WTC11 (cell line): Measurements from ENCODE around the gene NAXD. TPM values are rescaled to one million over a fixed set of nuclear protein-coding genes. Genes with fewer than 3 reads are reported as not detected.
A peak's percentile ranks its signal among the peaks of the same experiment; 100 is the strongest.

Experiments
- ATAC-seq: fragments of 200-7000 bp; cut with Tn5 transposase; 2 replicates; pipeline ENCODE4 v1.10.0; 2021; ENCODE audit warnings: mild to moderate bottlenecking, moderate library complexity
- CTCF ChIA-PET: fragments of 300-600 bp; sonication (Branson Sonifier 250); formaldehyde crosslinking; loops from one replicate; lab custom pipeline; 2021; ENCODE audit warnings: antibody characterized with exemption; lab: Charles Lee
- POLR2A ChIA-PET: fragments of 350-600 bp; sonication (Branson Sonifier 250); formaldehyde crosslinking; loops from one replicate; lab custom pipeline; 2021; ENCODE audit warnings: antibody characterized with exemption; lab: Charles Lee
- DNase-seq: peaks from one replicate; pipeline ENCODE4 v3.0.0; 2021; ENCODE audit warnings: low spot score
- H3K27ac Mint-ChIP-seq: 2 replicates; pipeline ENCODE4 v1.8.0; 2021; ENCODE audit warnings: mixed read lengths
- H3K27me3 Mint-ChIP-seq: 2 replicates; pipeline ENCODE4 v1.8.0; 2021; ENCODE audit warnings: low read depth, mild to moderate bottlenecking, moderate library complexity, mixed read lengths
- H3K36me3 Mint-ChIP-seq: 2 replicates; pipeline ENCODE4 v1.8.0; 2021; ENCODE audit warnings: mixed read lengths
- H3K4me1 Mint-ChIP-seq: 2 replicates; pipeline ENCODE4 v1.8.0; 2022; ENCODE audit warnings: mixed read lengths
- H3K4me3 Mint-ChIP-seq: 2 replicates; pipeline ENCODE4 v1.8.0; 2021; ENCODE audit warnings: mild to moderate bottlenecking, moderate library complexity, mixed read lengths
- H3K9me3 Mint-ChIP-seq: 2 replicates; pipeline ENCODE4 v1.8.0; 2021; ENCODE audit warnings: mixed read lengths
- ATF3 ChIP-seq: sonication (generic); formaldehyde crosslinking; conservative IDR thresholded peaks from 2 replicates; pipeline ENCODE4 v1.8.1; 2022; ENCODE audit warnings: mild to moderate bottlenecking, missing genetic modification reagents
- CBFB ChIP-seq: sonication (generic); formaldehyde crosslinking; IDR thresholded peaks from 2 replicates; pipeline ENCODE4 v1.8.1; 2022; ENCODE audit warnings: mild to moderate bottlenecking, low read depth, missing genetic modification reagents
- E2F1 ChIP-seq: sonication (generic); formaldehyde crosslinking; IDR thresholded peaks from 2 replicates; pipeline ENCODE4 v1.8.0; 2022; ENCODE audit warnings: mild to moderate bottlenecking, missing genetic modification reagents
- ETV6 ChIP-seq: sonication (generic); formaldehyde crosslinking; IDR thresholded peaks from 2 replicates; pipeline ENCODE4 v1.8.1; 2022; ENCODE audit warnings: mild to moderate bottlenecking, missing genetic modification reagents
- FOXJ3 ChIP-seq: sonication (generic); formaldehyde crosslinking; IDR thresholded peaks from 2 replicates; pipeline ENCODE4 v1.9.0; 2021; ENCODE audit warnings: missing genetic modification reagents, mild to moderate bottlenecking, borderline replicate concordance
- FOXP1 ChIP-seq: sonication (generic); formaldehyde crosslinking; IDR thresholded peaks from 2 replicates; pipeline ENCODE4 v1.8.0; 2022; ENCODE audit warnings: missing genetic modification reagents, mild to moderate bottlenecking, moderate library complexity, borderline replicate concordance
- GTF2I ChIP-seq: fragments of 250-450 bp; sonication (Bioruptor Pico); conservative IDR thresholded peaks from 2 replicates; pipeline ENCODE4 v1.4.0; 2021; ENCODE audit warnings: mild to moderate bottlenecking
- JAZF1 ChIP-seq: fragments of 250-450 bp; sonication (Bioruptor Pico); IDR thresholded peaks from 2 replicates; pipeline ENCODE4 v1.9.0; 2021; ENCODE audit warnings: moderate library complexity, mild to moderate bottlenecking, inconsistent platforms
- MYBL2 ChIP-seq: sonication (generic); formaldehyde crosslinking; IDR thresholded peaks from 2 replicates; pipeline ENCODE4 v1.8.1; 2023; ENCODE audit warnings: mild to moderate bottlenecking, moderate library complexity, missing genetic modification reagents
- NFYB ChIP-seq: sonication (generic); formaldehyde crosslinking; conservative IDR thresholded peaks from 2 replicates; pipeline ENCODE4 v1.8.0; 2022; ENCODE audit warnings: low read depth, missing genetic modification reagents
- NR2C2 ChIP-seq: sonication (generic); formaldehyde crosslinking; IDR thresholded peaks from 2 replicates; pipeline ENCODE4 v1.8.0; 2022; ENCODE audit warnings: mild to moderate bottlenecking, missing genetic modification reagents
- RELA ChIP-seq: sonication (generic); formaldehyde crosslinking; IDR thresholded peaks from 2 replicates; pipeline ENCODE4 v1.8.1; 2022; ENCODE audit warnings: missing genetic modification reagents, mild to moderate bottlenecking, borderline replicate concordance
- RORB ChIP-seq: fragments of 250-450 bp; sonication (Bioruptor Pico); IDR thresholded peaks from 2 replicates; pipeline ENCODE4 v1.9.0; 2021; ENCODE audit warnings: mild to moderate bottlenecking
- SOX15 ChIP-seq: fragments of 250-450 bp; sonication (Bioruptor Pico); IDR thresholded peaks from 2 replicates; pipeline ENCODE4 v1.9.0; 2021; ENCODE audit warnings: mild to moderate bottlenecking
- TCF7 ChIP-seq: sonication (generic); formaldehyde crosslinking; IDR thresholded peaks from 2 replicates; pipeline ENCODE4 v1.8.0; 2022; ENCODE audit warnings: mild to moderate bottlenecking, low read depth, missing genetic modification reagents, moderate library complexity
- TP53 ChIP-seq: sonication (generic); formaldehyde crosslinking; IDR thresholded peaks from 2 replicates; pipeline ENCODE4 v1.8.1; 2023; ENCODE audit warnings: mild to moderate bottlenecking, missing genetic modification reagents
- USF1 ChIP-seq: sonication (generic); formaldehyde crosslinking; IDR thresholded peaks from 2 replicates; pipeline ENCODE4 v1.8.0; 2022; ENCODE audit warnings: mild to moderate bottlenecking, missing genetic modification reagents
- ZNF138 ChIP-seq: sonication (generic); formaldehyde crosslinking; conservative IDR thresholded peaks from 2 replicates; pipeline ENCODE4 v1.8.1; 2022; ENCODE audit warnings: mild to moderate bottlenecking, moderate library complexity, missing genetic modification reagents
- ZNF263 ChIP-seq: sonication (generic); formaldehyde crosslinking; IDR thresholded peaks from 2 replicates; pipeline ENCODE4 v1.8.1; 2022; ENCODE audit warnings: low read depth, mild to moderate bottlenecking, moderate library complexity, missing genetic modification reagents
- ZNF416 ChIP-seq: fragments of 250-450 bp; sonication (Bioruptor Pico); IDR thresholded peaks from 2 replicates; pipeline ENCODE4 v1.9.0; 2021; ENCODE audit warnings: mild to moderate bottlenecking, inconsistent platforms
- ZNF671 ChIP-seq: fragments of 250-450 bp; sonication (Bioruptor Pico); IDR thresholded peaks from 2 replicates; pipeline ENCODE4 v1.8.0; 2021; ENCODE audit warnings: mild to moderate bottlenecking
- total RNA-seq: library from RNA; stranded (reverse); gene quantifications from 3 replicates; pipeline ENCODE4 v1.2.3, GENCODE V29; 2021
- TF ChIP-seq, protein P1 (sequence below): fragments of 250-450 bp; sonication (Bioruptor Pico); IDR thresholded peaks from 2 replicates; pipeline ENCODE4 v1.9.0; 2021; ENCODE audit warnings: moderate library complexity, mild to moderate bottlenecking, inconsistent platforms, borderline replicate concordance
- TF ChIP-seq, protein P2 (sequence below): sonication (generic); formaldehyde crosslinking; IDR thresholded peaks from 2 replicates; pipeline ENCODE4 v1.8.1; 2023; ENCODE audit warnings: mild to moderate bottlenecking, missing genetic modification reagents

NAXD gene
- total RNA-seq, 1 experiment from 2014 or later, result 29.3 TPM

GRCh38 chr13:110651271-110651670, 35.9 kb downstream of the NAXD start:
- Mint-ChIP-seq H3K36me3 (peaks cover 11% of the 10 kb centered on the region), H3K27ac (peak overlapping the region; percentile 80), H3K4me3 (no peak overlapping the region), H3K27me3 (no peaks in the 10 kb centered on the region), H3K4me1 (no peaks in the 10 kb centered on the region), H3K9me3 (peaks cover 2% of the 10 kb centered on the region; the same call in 1 of the 2 replicates)
- CTCF ChIA-PET, result no interaction called here
- POLR2A ChIA-PET, result no interaction called here
- TF ChIP-seq ZNF671 (CRISPR knock-in tag), result no peak
- TF ChIP-seq, protein P1, sequence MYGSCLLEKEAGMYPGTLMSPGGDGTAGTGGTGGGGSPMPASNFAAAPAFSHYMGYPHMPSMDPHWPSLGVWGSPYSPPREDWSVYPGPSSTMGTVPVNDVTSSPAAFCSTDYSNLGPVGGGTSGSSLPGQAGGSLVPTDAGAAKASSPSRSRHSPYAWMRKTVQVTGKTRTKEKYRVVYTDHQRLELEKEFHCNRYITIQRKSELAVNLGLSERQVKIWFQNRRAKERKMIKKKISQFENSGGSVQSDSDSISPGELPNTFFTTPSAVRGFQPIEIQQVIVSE, result no peak
- TF ChIP-seq ZNF416 (CRISPR knock-in tag), result no peak
- TF ChIP-seq FOXJ3 (CRISPR knock-in tag), result no peak
- no peak for TF ChIP-seq E2F1
- TF ChIP-seq NR2C2, result no peak
- TF ChIP-seq TCF7, result no peak
- no peak for TF ChIP-seq TP53
- TF ChIP-seq ZNF263 (CRISPR knock-in tag), result no peak
- no peak for TF ChIP-seq FOXP1 (CRISPR knock-in tag)
- no peak for TF ChIP-seq USF1 (CRISPR knock-in tag)
- no peak for TF ChIP-seq SOX15 (CRISPR knock-in tag)
- no peak for TF ChIP-seq GTF2I (CRISPR knock-in tag)
- TF ChIP-seq NFYB, result no peak
- TF ChIP-seq RORB (CRISPR knock-in tag), result no peak
- TF ChIP-seq RELA (CRISPR knock-in tag), result no peak
- no peak for TF ChIP-seq ATF3 (CRISPR knock-in tag)
- no peak for TF ChIP-seq ZNF138 (CRISPR knock-in tag)
- no peak for TF ChIP-seq ETV6 (CRISPR knock-in tag)
- TF ChIP-seq, protein P2, sequence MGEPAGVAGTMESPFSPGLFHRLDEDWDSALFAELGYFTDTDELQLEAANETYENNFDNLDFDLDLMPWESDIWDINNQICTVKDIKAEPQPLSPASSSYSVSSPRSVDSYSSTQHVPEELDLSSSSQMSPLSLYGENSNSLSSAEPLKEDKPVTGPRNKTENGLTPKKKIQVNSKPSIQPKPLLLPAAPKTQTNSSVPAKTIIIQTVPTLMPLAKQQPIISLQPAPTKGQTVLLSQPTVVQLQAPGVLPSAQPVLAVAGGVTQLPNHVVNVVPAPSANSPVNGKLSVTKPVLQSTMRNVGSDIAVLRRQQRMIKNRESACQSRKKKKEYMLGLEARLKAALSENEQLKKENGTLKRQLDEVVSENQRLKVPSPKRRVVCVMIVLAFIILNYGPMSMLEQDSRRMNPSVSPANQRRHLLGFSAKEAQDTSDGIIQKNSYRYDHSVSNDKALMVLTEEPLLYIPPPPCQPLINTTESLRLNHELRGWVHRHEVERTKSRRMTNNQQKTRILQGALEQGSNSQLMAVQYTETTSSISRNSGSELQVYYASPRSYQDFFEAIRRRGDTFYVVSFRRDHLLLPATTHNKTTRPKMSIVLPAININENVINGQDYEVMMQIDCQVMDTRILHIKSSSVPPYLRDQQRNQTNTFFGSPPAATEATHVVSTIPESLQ (CRISPR knock-in tag), result no peak
- DNase-seq (no peak), ATAC-seq (no peak; the same call in 1 of the 2 replicates)

DNA sequence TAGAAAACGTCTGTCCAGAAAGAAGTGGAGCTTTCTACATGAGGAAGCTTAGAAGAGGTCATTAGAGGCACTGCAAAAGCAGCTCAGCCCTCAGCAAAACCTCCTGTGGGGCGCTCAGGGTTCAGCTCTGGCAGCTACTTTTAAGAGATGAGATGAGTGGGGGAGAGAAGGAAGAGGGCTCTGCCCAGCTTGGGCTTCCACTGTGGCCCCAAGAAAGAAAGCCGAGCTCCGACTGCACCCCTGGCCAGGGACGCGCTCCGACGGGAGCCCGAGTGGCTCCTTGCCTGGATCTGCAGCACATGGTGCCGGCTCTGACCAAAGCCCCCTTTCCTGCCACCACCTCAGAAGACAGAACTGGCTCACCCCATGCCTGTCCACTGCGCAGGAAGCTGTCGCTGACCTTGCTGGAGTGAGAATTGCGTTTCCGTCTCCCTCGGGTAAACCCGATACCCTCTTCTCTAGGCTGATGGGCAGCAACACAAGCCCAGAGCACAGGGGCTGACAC, 36.4 kb downstream of the NAXD start:
- TF ChIP-seq MYBL2 (no peak), CBFB (CRISPR knock-in tag) (no peak), JAZF1 (CRISPR knock-in tag) (no peak)
- ChIA-PET CTCF (no interaction called here), POLR2A (interaction anchor here (0.5 kb wide), 1 partner anchor 49 kb away, joined by 3 read pairs; no protein-coding TSS in a partner anchor)
- peaks cover 12% of the 10 kb centered on the region for H3K36me3 Mint-ChIP-seq
- ATAC-seq (no peak), DNase-seq (no peak)
- no peaks in the 10 kb centered on the region for H3K4me1 Mint-ChIP-seq
- no peak overlapping the region for H3K4me3 Mint-ChIP-seq
- no peaks in the 10 kb centered on the region for H3K27me3 Mint-ChIP-seq
- peaks cover 3% of the 10 kb centered on the region; the same call in 1 of the 2 replicates for H3K9me3 Mint-ChIP-seq
- peak overlapping the region; percentile 80 for H3K27ac Mint-ChIP-seq
